Cardiac muscle cell (in vitro differentiated cells and primary cell): ENCODE results near the gene RABGGTA. TPM values are rescaled to one million over a fixed set of nuclear protein-coding genes. Genes with fewer than 3 reads are reported as not detected.

Experiments used
- DNase-seq, 2 donors: peaks; one replicate each; pipeline versions ENCODE4 v3.0.0 to v3.0.0-alpha.2; 2010 to 2017; ENCODE audit warnings: low read depth in 1 of 2, low spot score in 1 of 2
- H3K27ac ChIP-seq: fragments of 200-600 bp; sonication (generic); 2 replicates; pipeline ENCODE4 v1.5.1; 2016
- H3K27me3 ChIP-seq: fragments of 200-600 bp; sonication (generic); 2 replicates; pipeline ENCODE4 v1.6.0; 2016; ENCODE audit warnings: control low read depth
- H3K36me3 ChIP-seq: fragments of 200-600 bp; sonication (generic); 2 replicates; pipeline ENCODE4 v1.5.1; 2016; ENCODE audit warnings: control low read depth
- H3K4me1 ChIP-seq: fragments of 200-600 bp; sonication (generic); 2 replicates; pipeline ENCODE4 v1.8.1; 2017; ENCODE audit warnings: low read depth, mild to moderate bottlenecking, mixed run types
- H3K4me3 ChIP-seq: fragments of 200-600 bp; sonication (generic); 2 replicates; pipeline ENCODE4 v1.5.1; 2016; ENCODE audit warnings: mild to moderate bottlenecking
- H3K9me3 ChIP-seq: fragments of 200-600 bp; sonication (generic); 2 replicates; pipeline ENCODE4 v1.5.1; 2017; ENCODE audit warnings: low read depth, mild to moderate bottlenecking, control low read depth
- polyA plus RNA-seq: library from polyadenylated mRNA; unstranded; fragments of >200 nt; fragmentation: Nextera tagmentation; extraction: Ambion mirVana; gene quantifications from 2 replicates; pipeline ENCODE4 v1.2.1, GENCODE V29; 2016
- total RNA-seq: library from RNA; depleted of rRNA; stranded (reverse); fragments of >200 nt; gene quantifications from 2 replicates; pipeline ENCODE4 v1.2.3, GENCODE V29; 2016
- TF ChIP-seq, protein P1 (sequence below): IDR thresholded peaks from 2 replicates; pipeline ENCODE4 v1.5.1; 2012; ENCODE audit warnings: low read depth, mild to moderate bottlenecking, low read length

The RABGGTA gene
- total and polyA plus RNA-seq, 2 experiments from 2014 or later, result 39.6 to 43.7 TPM

DNA sequence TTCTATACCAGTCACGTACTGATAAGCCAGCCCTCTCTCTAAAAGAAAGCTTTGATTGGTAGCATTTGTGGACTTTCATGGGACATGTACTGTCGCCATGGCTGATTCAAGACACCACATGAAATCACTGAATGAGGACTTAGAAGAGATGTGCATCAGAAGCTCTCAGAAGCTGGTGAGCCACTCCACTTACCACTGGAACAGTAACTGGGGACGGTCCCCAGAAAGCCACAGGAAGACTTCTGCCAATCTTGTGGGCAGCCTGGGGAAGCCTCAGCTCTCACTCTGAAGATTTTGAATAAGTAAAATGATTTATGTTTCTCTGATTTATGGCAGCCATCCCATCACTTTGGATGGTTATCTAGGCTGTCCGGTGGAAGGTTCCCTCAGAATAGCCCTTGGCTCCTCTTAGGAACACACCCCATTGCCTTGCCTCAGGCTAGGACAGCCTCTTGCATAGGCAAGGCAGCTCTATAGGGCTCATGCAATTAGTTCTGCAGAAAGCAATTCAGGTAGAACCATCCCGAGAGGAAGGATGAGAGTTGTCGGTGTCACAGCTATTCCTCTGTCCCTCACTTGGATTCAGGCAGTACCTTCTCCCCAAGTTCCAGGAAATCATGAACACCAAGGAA is 18.4 kb upstream of the RABGGTA start:
- Histone ChIP-seq H3K36me3 (peaks cover 3% of the 10 kb centered on the region), H3K27me3 (no peaks in the 10 kb centered on the region), H3K4me3 (no peak overlapping the region), H3K27ac (no peak overlapping the region), H3K4me1 (no peaks in the 10 kb centered on the region), H3K9me3 (no peaks in the 10 kb centered on the region)
- no peak for DNase-seq
- TF ChIP-seq, protein P1, sequence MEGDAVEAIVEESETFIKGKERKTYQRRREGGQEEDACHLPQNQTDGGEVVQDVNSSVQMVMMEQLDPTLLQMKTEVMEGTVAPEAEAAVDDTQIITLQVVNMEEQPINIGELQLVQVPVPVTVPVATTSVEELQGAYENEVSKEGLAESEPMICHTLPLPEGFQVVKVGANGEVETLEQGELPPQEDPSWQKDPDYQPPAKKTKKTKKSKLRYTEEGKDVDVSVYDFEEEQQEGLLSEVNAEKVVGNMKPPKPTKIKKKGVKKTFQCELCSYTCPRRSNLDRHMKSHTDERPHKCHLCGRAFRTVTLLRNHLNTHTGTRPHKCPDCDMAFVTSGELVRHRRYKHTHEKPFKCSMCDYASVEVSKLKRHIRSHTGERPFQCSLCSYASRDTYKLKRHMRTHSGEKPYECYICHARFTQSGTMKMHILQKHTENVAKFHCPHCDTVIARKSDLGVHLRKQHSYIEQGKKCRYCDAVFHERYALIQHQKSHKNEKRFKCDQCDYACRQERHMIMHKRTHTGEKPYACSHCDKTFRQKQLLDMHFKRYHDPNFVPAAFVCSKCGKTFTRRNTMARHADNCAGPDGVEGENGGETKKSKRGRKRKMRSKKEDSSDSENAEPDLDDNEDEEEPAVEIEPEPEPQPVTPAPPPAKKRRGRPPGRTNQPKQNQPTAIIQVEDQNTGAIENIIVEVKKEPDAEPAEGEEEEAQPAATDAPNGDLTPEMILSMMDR, result no peak

DNA sequence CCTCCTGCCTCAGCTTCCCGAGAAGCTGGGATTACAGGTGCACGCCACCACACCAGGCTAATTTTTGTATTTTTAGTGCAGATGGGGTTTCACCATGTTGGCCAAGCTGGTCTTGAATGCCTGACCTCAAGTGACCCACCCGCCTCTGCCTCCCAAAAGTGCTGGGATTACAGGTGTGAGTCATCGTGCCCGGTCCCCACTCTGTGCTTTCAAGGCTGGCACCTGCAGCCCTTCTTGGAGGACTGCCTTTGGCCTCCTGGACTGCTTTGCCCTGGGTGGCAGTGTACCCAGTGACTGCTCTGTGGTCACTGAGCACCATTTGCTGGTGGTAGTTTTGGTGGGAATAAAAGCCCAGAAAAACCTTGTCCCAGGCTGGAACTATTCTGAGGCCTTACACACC is 15.6 kb upstream of the RABGGTA start:
- no peak overlapping the region for H3K27ac ChIP-seq
- no peak for DNase-seq
- TF ChIP-seq, protein P1, result no peak

DNA sequence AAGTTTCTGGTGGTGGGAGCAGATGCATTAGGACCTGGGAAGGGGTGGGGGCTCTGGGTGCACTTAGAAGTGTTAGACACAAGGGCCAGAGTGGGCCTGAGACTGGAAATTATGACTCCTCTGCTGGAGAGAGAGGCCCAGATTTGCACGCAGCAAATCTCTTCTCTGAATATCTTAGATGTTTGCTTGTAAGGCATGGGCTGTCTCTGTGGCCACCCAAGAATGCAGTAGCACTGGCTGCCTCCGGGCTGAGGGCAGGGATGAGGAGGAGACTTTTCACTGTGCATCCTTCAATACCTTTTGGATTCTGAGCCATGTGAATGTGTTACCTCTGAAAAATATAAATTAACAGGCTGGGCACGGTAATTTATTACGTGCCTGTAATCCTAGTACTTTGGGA is 14.0 kb upstream of the RABGGTA start:
- Histone ChIP-seq H3K9me3 (no peaks in the 10 kb centered on the region), H3K4me3 (no peak overlapping the region), H3K27ac (no peak overlapping the region), H3K4me1 (no peaks in the 10 kb centered on the region), H3K27me3 (no peaks in the 10 kb centered on the region), H3K36me3 (peaks cover 3% of the 10 kb centered on the region)
- no peak for DNase-seq
- TF ChIP-seq, protein P1, result no peak

More for the DNA sequence above, 15.6 kb upstream of the RABGGTA start:
- no peaks in the 10 kb centered on the region for H3K9me3 ChIP-seq
- H3K36me3 ChIP-seq, result peaks cover 3% of the 10 kb centered on the region
- H3K4me1 ChIP-seq, result no peaks in the 10 kb centered on the region
- no peaks in the 10 kb centered on the region for H3K27me3 ChIP-seq
- H3K4me3 ChIP-seq, result no peak overlapping the region

DNA sequence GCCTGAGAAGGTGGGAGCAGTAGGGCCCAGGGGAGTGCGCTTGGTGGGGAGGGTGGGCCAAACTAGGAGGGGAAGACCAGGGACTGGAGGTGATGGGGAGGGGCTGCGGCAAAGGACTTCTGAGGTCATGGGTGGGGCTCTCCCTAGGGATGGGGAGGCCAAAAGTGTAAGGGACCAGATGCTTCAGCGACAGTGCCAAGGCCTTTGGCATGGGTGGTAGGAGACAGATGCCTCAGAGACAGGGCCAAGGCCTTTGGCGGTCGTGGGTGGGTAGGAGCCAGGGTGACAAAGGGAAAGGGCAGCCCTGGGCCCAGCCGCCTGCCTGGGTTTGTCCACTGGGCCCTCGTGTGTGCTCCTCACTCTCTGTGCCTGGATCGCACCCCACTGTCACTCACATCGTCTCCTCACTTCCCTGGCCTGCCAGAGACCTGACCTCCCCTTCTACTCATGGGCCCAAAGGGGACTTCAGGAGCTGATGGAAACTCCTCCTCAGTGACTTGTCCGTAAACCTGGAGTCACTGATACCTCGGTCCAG is 13.2 kb upstream of the RABGGTA start:
- DNase-seq, result no peak
- H3K27ac ChIP-seq, result no peak overlapping the region
- TF ChIP-seq, protein P1, result no peak
- H3K4me1 ChIP-seq, result no peaks in the 10 kb centered on the region
- no peaks in the 10 kb centered on the region for H3K9me3 ChIP-seq
- H3K36me3 ChIP-seq, result no peaks in the 10 kb centered on the region
- H3K4me3 ChIP-seq, result no peak overlapping the region
- H3K27me3 ChIP-seq, result no peaks in the 10 kb centered on the region

DNA sequence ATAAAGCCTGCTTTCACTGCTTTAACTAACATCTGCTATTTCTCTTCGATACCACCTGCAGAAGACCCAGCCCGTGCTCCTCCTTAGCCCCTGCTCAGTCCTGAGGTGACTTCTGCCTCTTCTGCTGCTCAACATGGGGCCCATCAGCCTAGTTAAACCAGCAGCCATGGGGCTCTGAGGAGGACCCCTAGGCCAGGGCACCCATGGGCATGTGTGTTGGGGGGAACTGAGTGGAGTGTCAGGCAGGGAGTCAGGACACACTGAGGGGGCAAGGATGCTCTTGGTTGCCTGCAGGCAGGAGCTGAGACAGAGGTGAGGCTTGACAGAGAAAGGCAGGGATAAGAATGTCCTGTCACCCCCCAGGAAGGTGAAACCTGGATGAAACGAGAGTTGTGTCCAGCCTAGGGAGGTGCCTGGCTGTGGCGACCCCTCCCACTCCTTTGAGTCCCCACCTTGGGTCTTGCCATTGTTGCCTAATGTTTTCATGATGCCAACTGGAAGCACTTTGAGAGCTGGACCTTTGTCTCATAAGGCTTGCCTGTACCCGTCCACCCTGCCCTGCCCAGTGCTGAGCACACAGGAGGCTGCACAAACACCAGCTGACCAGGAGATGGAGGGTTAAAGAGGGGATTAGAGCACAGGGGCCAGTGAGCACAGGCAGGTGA is 12.5 kb upstream of the RABGGTA start:
- Histone ChIP-seq H3K27me3 (no peaks in the 10 kb centered on the region), H3K4me3 (no peak overlapping the region), H3K4me1 (no peaks in the 10 kb centered on the region), H3K9me3 (no peaks in the 10 kb centered on the region), H3K36me3 (no peaks in the 10 kb centered on the region), H3K27ac (no peak overlapping the region)
- no peak for DNase-seq
- TF ChIP-seq, protein P1, result no peak
